AG09309 (cell line): ENCODE results near the gene VAT1L.

Experiments
- DNase-seq: peaks from one replicate; pipeline ENCODE4 v3.0.0-alpha.2; 2010; ENCODE audit warnings: low read depth
- H3K4me3 ChIP-seq: 2 replicates; pipeline ENCODE4 v1.5.1; 2011; ENCODE audit warnings: mild to moderate bottlenecking, low read depth, low read length, moderate library complexity; ENCODE audit not compliant: control insufficient read depth
- TF ChIP-seq, protein P1 (sequence below): IDR thresholded peaks from 2 replicates; pipeline ENCODE4 v1.5.1; 2011; ENCODE audit warnings: mild to moderate bottlenecking, low read depth, low read length, inconsistent platforms; ENCODE audit not compliant: insufficient read depth, control insufficient read depth; ENCODE audit errors: missing control alignments

The VAT1L gene

DNA sequence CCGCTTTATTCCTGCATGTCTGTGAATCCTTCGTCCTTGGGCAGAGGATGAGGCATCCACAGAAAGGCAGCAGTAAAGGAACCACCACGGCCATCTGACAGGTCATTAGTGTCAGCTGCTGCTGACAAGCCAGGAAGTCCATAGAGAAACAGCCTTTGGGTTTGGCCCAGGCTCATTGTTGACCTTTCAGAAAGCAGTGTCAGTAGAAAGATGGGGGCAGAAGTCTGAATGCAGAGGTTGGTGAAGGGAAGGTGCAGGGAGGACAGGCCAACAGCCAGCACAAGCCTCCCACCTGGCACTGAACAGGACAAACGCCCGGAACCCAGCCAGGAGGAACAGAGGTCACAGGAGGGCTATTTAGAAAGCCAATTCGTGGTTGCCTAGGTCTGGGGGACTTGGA, 105.8 kb downstream of the VAT1L start:
- DNase-seq = no peak

DNA sequence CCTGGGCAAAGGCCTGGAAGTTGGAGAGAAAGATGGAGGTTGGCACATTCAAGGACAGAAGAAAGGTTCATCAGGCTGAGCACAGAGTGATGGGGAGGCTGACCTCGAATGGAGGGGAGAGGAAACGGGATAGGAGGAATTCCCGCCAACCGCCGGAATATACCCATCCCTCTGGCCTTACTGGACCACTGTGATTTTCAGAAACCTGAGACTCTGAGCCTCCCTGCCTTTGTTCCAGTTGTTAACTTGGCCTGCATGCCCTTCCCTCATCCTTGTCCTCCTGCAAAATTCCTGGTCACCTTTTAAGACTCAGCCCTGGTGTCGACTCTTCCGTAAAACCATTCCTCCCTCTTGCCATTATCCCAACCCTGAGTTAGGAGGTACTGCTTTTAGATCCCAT, 107.6 kb downstream of the VAT1L start:
- TF ChIP-seq, protein P1, sequence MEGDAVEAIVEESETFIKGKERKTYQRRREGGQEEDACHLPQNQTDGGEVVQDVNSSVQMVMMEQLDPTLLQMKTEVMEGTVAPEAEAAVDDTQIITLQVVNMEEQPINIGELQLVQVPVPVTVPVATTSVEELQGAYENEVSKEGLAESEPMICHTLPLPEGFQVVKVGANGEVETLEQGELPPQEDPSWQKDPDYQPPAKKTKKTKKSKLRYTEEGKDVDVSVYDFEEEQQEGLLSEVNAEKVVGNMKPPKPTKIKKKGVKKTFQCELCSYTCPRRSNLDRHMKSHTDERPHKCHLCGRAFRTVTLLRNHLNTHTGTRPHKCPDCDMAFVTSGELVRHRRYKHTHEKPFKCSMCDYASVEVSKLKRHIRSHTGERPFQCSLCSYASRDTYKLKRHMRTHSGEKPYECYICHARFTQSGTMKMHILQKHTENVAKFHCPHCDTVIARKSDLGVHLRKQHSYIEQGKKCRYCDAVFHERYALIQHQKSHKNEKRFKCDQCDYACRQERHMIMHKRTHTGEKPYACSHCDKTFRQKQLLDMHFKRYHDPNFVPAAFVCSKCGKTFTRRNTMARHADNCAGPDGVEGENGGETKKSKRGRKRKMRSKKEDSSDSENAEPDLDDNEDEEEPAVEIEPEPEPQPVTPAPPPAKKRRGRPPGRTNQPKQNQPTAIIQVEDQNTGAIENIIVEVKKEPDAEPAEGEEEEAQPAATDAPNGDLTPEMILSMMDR = no peak
- H3K4me3 ChIP-seq = no peak overlapping the region

More for the DNA sequence above, 105.8 kb downstream of the VAT1L start:
- no peak overlapping the region for H3K4me3 ChIP-seq
- TF ChIP-seq, protein P1 = no peak

DNA sequence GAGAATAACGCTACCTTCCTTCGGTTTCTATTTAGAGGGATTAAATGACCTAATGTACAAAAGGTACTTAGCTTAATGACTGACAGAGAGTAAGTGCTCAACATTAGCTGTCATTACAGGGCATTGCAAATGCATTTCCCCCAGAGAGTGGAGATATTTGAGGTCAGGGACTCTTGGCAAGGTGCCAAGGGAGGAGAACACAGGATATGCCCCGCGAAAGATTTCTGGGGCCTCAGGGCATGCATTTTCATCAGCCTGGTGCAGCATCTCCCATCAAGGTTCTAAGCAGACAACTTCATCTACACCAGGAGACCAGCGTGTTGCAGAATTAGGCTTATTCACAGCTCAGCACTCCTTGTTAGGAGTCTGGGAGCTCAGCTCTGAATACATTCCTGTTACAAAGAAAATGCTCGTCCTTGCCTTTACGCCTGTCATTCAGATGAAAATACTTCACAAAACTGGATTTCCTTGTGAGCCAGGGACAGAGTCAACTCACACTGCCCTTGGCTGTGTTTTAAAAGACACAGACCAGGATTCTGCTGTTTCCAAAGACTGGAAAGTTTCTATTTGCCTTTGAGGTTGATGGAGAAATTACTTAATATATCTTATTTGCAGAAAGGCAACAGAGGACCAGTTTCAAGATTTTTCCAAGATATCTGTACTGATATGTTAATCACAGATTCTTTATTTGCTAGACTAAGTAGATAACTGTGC, 108.2 kb downstream of the VAT1L start:
- H3K4me3 ChIP-seq = no peak overlapping the region
- TF ChIP-seq, protein P1 = no peak
- no peak for DNase-seq

More for the DNA sequence above, 107.6 kb downstream of the VAT1L start:
- DNase-seq = no peak

DNA sequence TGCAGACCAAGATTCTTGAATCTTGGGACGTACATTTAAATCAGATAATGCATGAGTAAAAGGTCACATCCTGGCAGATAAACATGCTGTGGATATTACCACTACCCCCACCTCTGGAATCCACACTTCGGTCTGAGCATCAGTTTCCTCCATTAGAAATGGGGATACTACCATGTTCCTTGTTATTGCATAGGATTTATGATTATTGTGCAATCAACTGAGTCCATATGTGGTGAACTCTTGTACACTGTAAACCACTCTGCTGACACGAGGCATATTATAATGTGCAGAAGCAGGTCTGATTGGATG, 108.7 kb downstream of the VAT1L start:
- H3K4me3 ChIP-seq = no peak overlapping the region
- TF ChIP-seq, protein P1 = no peak
- no peak for DNase-seq

DNA sequence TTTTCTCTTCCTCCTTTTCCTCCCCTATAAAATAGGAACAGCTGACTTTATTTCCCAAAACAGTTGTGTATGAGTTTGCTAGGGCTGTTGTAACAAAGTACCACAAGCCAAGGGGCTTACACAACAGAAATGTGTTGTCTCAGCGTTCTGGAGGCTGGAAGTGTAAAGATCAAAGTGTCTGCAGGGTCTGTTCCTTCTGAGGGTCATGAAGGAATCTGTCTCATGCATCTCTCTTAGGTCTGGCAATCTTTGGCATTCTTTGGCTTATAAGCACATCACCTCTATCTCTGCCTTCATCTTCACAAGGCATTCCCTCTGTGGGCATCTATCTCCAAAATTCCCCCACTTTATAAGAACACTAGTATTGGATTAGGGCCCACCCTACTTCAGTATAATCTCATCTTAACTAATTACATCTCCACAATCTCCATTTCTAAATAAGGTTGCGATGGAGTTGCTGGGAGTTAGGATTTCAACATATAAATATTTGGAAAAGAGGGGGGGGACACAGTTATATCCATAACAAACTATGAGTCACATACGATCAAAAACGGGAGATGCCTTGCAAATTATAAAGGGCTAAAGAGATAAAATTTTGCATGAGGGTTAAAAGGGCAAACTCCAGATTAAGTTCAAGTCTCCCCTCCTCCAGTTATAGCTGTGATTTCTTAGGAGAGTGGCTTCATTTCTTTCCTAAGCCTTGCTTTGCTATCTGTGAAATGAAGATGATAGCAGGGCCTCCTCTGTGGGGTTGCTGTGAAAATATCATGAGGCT, 109.7 kb downstream of the VAT1L start:
- no peak overlapping the region for H3K4me3 ChIP-seq
- TF ChIP-seq, protein P1 = no peak
- no peak for DNase-seq

DNA sequence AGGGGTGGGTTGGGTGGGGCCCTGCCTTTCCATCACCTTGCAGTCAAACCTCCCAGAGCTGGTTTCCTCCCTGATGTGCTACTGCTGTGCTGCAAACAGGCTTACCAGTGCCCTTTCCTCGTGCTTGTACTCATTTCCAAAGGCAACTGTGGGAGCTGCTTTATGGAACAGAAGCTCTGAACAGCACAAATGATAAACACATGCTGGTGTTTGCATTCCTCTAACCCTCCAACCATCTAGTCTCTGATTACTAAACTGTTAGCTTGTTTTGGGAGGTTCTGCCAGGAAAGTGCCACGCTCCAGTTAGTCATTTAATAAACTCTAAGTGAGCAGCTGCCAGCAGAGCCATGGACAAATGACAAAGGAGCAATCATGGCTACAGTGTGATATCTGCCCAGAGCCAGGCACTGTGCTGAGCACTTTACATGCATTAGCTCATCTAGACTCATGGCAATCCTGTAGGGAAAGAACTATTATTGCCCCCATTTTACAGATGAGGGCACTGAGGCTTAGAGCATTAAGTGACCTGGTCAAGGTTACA, 110.4 kb downstream of the VAT1L start:
- peak; percentile 61 for DNase-seq
- H3K4me3 ChIP-seq = no peak overlapping the region
- TF ChIP-seq, protein P1 = no peak
